Measurements from ENCODE around the gene SLC6A11.

- TF ChIP-seq CTCF (IDR thresholded peaks at IDR 0.05) (no peak), POLR2A (IDR thresholded peaks at IDR 0.05) (no peak), POLR2AphosphoS5 (IDR thresholded peaks at IDR 0.05) (no peak), EP300 (IDR thresholded peaks at IDR 0.05) (no peak)
Observed at GRCh38 chr3:10910367-10910766, 94.3 kb downstream of the SLC6A11 start.

Measured in gastroesophageal sphincter (tissue), 3 donors.